Activated T-cell treated with anti-CD3 and anti-CD28 coated beads for 1 hour (primary cell): ENCODE data around the gene SERPINB6.
"Not testable (repeated sequence)": the region's sequence is repeated elsewhere in the genome, so short reads cannot be mapped to it uniquely, and the experiment has no call there.

Experiments
- DNase-seq: peaks from one replicate; pipeline ENCODE4 v3.0.0-alpha.2; 2020; ENCODE audit warnings: low read depth

SERPINB6 gene

DNA sequence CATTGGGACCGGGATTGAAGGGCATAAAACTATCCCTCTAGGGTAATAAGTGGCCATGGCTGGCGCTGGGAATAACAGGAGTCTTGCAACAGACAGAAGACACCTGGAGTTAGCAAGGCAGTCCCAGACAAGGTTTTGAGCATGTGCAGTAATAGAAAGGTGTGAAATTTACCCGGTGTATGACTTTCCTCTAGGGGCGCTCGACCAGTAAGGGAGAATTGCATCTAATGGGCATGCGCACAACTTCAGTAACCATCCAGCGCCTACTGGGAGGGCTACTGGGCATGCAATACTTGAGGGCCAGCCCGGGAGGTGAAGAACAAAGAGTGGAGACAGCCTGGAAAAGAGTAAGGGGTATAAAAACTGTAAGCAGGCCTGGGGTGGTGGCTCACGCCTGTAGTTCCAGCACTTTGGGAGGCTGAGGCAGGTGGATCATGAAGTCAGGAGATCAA lies 32.7 kb downstream of the SERPINB6 start:
- no peak for DNase-seq

DNA sequence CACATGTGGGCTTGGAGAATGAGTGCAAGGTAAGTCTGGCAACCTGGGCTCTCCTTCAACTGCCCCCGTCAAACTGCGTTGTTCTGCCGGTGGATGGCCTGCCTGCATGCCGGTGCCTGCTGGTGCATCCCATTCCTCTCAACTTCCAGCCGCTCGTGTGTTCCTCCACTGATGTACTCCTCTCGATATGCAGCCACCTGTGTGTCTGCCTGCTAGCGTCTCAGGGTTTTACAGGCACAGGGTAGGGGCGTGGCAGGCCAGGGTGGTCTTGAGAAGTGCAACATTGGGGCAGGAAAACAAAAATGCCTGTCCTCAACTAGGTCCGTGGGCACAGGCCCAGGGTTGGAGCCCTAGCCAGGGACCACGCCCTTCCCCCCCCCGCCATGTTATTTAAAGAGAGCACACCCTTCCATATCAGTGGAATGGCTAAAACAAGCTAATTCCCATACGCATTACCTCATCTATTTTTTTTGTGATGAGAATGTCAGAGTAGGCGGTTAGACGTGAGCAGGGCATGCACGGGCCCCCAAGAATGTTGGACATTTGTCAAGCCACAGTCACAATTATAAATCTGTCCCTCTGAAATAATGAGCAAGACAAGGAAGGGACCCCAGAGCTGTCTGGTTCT lies 33.2 kb downstream of the SERPINB6 start:
- no peak for DNase-seq

DNA sequence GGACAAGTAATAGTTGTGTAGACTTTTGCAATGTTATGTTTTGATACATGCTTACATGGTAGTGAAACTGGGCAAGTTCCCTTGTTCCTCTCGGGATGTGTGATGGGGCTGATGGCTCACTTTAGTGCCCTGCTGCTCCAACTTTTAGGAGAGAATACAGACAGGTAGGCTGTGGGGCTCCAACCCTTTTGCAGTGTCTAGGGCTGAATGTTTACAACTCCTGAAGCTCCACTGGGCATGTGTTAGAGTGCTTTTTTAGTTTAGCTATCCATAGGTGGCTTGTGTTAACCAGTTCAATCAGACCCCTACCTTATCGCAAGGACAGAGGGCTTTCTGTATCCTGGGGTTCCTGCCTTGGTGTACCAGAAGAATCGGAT lies 33.8 kb downstream of the SERPINB6 start:
- no peak for DNase-seq

GRCh38 chr6:2935566-2936291 lies 35.6 kb downstream of the SERPINB6 start:
- no peak for DNase-seq

DNA sequence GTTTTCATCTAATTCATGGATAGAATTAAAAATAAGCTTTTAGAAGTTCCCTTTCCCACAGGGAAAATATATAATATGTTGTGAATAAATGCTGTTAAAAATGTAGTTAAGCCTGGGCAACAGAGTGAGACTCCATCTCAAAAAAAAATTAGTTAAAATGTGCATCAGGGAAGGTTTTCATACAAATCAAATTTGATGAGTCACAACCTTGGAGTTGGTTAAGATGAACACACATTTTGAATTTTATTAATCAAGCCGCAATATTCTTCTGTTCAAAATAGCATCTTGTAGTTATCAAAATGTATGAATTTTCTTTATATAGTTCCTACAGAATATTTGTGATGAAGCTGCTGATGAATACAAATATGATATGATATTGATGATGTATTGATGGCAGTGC lies 37.3 kb downstream of the SERPINB6 start:
- DNase-seq: no peak

DNA sequence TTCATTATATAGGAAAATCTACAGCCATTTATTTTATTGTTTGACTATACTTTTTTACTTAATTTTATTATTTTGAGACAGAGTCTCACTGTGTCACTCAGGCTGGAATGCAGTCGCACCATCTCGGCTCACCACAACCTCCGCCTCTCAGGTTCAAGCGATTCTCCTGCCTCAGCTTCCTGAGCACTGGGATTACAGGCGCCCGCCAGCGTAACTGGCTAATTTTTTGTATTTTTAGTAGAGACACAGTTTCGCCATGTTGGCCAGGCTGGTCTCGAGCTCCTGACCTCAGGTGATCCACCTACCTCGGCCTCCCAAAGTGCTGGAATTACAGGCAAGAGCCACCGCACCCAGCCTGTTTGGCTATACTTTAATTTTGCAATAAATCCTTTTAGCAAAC lies 38.5 kb downstream of the SERPINB6 start:
- DNase-seq: not testable (repeated sequence)

DNA sequence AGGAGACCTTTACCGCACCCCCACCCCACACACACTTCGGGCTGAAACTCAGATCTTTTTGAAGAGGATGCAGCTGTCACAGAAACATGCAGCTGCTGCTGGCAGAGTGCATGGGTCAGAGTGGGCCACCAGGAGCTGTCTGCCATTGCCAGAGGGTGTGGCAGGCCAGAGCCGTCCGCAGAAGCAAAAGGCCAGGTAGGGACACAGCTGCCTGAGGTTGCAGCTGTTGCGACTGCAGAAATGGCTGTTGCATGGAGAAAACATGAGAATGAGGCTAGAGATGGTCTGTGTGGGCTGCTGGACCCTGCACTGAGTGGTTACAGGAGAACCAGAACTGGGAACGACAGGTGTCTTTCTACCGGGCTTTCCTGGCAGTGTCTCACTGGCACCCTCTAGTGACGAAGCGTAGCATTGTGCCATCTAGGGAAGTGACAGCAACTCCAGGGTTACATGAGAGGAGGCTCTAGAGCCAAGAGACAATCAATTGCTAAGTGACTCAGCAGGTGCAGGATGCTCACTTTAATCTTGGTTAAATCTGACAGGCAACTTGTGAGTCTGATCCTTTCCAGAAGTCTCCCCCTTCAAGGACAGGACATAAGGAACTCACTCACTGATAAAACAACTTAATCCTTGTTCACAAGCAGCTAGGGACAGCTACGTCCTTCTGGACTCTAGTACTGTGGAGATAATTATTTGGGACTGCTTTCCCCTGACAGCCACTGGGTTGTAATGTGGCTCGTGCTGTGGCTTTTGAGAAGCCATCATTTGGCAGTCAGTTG lies 39.2 kb downstream of the SERPINB6 start:
- peak; percentile 78 for DNase-seq

DNA sequence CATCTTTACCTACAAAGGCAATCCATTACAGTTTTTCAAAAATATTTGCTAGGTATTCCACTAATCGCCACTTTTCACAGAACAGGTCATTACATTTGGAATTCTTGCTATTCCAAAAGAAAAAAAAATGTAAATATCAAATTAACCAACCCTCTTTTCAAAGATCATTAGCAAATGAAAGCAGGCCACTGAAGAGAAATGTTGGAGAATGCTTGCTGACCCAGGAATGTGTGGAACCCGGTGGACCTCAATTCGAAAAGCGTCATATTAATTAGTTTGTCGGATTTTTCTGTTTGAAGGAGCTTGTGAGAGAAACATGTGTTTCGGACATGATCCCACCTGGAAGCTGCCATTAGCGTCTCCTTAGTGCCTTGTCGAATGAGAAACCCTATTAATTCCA lies 40.3 kb downstream of the SERPINB6 start:
- no peak for DNase-seq

DNA sequence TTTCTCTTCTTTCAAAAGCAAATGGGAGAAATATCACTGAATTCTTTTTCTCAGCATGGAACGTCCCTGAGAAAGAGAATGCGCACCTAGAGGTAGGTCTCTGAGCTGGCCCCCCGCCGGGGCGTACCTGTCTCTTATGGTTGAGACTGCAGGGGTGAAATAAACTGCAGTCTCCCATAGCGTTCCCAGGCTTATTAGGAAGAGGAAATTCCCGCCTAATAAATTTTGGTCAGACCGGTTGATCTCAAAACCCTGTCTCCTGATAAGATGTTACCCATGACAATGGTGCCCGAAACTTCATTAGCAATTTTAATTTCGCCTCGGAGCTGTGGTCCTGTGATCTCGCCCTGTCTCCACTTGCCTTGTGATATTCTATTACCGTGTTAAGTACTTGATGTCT lies 43.4 kb downstream of the SERPINB6 start:
- not testable (repeated sequence) for DNase-seq

DNA sequence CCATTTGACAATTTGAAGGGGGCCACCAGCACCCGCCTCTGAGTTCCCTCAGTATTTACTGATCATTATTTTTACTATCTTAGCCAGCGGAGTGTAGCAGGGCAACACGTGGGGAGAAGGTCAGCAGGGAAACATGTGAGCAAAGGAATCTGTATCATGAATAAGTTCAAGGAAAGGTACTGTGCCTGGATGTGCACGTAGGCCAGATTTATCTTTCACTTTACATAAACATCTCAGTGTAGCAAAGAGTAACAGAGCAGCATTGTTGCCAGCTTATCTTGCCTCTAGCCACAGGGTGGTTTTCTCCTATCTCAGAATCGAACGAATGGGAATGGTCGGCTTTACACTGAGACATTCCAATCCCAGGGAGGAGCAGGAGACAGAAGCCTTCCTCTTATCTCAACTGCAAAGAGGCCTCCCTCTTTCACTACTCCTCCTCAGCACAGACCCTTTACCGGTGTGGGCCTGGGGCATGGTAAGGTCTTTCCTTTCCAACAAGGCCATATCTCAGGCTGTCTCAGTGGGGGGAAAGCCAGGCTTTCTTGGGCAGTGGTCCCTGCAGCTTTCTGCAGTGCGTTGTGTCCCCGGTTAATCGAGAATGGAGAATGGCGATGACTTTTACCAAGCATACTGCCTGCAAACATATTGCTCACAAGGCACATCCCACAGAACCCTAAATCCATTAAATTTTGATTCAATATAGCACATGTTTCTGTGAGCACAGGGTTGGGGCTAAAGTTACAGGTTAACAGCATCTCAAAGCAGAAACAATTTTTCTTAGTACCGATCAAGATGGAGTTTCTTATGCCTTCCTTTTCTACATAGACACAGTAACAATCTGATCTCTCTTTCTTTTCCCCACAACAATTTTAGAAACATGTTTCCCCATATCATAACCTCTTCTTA lies 45.3 kb downstream of the SERPINB6 start:
- not testable (repeated sequence) for DNase-seq

- no peak for DNase-seq
These were observed 49.7 kb downstream of the SERPINB6 start for GRCh38 chr6:2921520-2922115.

- DNase-seq: no peak
These were observed 50.7 kb downstream of the SERPINB6 start for GRCh38 chr6:2920671-2921112.

DNA sequence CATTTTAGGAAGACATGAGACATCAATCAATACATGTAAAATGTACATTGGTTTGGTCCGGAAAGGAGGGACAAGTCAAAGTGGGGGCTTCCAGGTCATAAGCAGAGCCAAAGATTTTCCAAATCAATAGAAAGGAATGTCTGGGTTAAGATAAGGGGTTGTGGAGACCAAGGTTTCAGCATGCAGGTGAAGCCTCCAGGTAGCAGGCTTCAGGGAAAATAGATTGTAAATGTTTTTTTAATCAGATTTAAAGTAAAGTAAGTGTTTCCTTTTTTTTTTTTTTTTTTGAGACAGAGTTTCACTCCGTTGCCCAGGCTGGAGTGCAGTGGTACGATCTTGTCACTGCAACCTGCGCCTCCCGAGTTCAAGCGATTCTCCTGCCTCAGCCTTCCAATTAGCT lies 51.5 kb downstream of the SERPINB6 start:
- no peak for DNase-seq

DNA sequence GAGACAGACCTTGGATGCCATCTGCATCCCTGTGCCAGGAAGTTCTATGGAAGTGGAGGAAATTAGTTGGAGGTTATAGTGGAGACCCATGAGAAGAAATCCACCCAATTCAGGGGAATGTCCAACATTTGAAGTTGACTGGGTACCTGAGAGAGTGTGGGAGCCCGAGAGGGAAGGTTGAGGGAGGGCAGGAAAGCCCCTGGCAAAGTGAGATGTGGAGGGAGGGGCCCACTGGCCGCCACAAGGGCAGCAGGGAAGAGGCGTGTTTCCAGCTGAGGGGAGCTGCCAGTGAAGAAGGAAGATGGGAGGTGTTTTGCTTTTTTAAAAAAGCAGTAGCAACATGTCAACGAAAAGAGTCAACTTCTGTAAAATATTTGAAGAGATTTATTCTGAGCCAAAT lies 52.0 kb downstream of the SERPINB6 start:
- no peak for DNase-seq

DNA sequence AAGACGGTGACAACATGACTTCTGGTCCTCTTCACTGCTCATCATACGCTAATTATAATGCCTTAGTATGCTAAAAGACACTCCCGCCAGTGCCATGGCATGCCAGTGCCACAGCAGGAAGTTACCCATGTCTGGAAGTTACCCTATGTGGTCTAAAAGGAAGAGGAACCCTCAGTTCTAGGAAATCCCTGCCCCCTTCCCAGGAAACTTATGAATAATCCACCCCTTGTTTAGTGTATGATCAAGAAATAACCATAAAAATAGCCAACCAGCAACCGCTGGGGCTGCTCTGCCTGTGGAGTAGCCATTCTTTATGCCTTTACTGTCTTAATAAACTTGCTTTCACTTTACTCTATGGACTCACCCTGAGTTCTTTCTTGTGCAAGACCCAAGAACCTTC lies 52.4 kb downstream of the SERPINB6 start:
- DNase-seq: no peak

DNA sequence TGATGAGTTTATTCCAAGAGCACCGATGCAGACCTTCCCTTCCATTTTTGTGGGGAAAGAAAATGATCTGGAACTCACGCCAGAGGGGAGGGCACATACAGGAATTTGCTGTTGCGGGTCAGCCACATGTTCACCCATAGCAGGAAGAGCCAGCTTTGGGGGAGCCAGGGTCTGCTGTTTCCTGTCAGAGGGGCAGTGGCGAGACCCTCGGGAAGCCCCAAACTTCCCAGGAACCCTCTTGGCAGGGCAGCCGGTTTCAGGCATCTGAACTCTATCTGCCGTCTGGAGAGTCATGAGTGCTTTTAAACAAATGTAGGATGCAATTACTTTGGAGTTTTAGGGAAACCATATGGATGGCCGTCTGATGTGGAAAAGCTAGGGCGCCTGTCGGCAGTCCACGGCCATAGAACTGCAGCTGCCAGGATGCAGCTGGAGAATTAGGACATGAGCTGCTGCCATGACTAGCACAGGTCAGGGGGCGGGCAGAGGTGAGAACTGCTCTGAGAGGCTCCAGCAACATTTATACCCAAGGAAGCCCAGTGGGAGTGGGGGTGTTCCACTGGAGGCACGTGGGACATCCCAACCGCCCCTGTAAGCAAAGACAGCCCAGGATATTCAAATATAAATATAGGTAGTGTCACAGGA lies 53.4 kb downstream of the SERPINB6 start:
- DNase-seq: no peak

GRCh38 chr6:2917065-2917464 lies 54.3 kb downstream of the SERPINB6 start:
- no peak for DNase-seq

DNA sequence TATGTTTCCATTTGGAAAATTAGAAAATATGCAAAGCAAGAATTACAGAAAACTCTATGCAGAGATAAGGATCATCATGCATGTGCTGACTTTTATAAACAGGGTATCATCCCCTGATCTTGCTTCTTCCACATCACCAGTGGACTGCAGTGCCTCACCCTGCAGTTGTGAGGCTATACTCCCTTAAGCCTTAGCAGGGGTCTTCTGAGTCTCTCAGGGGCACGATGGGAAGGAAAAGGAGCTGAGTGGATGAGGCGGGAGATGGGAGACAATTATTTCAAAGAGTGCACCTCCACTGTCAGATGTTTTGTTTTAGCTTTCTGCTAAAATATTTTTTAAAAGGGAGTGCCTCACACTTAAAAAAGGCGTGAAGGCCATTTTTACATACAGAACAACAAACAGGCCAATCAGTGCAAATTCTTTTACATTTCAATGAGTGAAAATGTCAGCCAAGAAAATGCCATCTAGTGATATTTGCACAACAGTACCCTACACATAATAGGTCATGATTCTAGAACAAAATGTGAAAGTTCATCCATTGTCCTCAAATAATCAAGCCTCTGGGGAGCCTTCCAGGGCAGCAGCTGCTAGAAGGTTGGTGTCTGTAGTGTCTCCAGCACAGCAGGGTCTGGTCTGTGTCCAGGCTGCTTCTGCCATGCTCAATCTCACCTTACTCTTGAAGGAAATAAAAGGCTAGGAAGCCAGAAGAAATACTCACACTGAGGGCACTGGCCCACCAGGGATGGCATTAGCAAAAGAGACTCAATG lies 55.0 kb downstream of the SERPINB6 start:
- no peak for DNase-seq

DNA sequence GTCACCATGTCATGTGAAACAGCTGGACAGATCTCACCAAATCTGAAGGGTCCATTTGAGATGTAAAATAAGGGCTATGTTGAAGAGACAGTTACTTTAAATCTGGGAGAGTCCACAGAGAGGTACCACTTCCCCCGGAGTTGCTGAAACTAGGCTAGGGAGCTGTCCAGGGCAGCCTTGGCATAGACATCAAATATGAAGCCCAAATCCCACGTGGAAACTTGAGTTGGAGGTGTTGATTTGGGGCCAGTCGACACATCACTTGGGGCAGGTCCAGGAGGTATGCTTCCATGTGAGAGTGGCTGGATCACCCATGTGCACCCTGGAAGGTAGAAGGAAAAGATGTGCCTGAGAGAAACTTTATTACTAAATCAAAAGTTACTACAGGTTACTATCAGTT lies 56.2 kb downstream of the SERPINB6 start:
- no peak for DNase-seq

- no peak for DNase-seq
These were observed 57.1 kb downstream of the SERPINB6 start for GRCh38 chr6:2914318-2914660.
